SIG-M5 (cell line): ENCODE results near the gene NTN1.
"Not testable (repeated sequence)": the region's sequence is repeated elsewhere in the genome, so short reads cannot be mapped to it uniquely, and the experiment has no call there.

Experiments
- DNase-seq: peaks from one replicate; lab custom pipeline; 2025; lab: John Stamatoyannopoulos, UW

Gene NTN1

DNA sequence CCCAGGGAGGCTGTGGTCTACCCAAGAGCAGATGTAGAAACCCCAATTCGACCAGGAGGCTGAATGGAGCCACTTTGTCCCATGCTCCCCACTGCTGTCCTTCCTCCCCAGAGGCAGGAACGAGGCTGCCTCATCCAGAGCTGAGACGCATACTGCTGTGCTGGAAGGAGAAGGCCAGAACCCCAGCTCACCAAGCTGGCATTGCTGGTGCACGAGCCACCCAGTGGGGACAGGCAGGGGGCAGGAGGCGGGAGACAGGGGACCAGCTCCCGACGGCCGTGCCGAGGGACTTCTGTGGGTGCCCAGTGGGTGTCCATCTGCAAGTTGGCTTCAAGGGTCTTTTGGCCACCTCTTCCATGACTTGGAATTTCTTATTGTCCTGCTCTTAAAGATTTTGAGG is 66.6 kb downstream of the NTN1 start:
- DNase-seq, result no peak

DNA sequence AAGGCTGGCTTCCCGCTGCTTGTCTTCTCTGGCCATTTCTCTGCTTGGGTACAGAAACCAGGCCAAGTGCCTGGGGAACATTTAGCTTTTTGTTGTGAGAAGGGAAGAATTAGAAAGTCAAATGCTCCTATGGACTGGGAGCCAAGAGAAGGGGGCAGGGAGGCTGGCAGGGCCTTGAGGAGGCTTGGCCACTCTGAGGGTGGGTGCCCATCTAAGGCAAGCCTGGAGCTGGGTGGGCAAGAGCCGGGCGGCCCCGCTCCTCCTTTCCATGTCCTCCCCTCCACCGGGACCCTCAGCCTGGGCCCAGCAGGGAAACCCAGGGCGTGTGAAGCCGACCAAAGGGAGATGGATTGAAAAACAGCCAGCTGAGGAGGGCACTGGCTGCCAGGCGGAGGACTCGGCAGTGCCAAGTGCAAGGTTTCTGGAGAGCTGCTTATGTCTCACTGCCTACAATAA is 69.4 kb downstream of the NTN1 start:
- no peak for DNase-seq

DNA sequence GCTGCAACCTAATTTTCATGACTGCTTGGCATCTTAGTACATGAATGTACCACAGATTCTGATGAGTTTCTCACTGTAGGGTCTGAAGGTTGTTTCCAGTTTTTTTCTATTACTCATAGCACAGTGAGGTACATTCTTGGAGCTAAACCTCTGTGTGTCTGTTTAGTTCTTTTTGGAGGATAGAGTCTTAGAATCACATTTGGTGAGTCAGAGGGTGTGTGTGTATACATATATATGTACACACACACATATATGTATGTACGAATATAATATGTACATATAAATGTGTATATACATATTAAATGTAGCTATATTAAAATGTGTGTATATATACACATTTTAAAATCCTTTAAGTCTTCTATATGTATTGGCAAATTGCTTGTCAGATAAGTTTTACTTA is 72.9 kb downstream of the NTN1 start:
- no peak for DNase-seq

DNA sequence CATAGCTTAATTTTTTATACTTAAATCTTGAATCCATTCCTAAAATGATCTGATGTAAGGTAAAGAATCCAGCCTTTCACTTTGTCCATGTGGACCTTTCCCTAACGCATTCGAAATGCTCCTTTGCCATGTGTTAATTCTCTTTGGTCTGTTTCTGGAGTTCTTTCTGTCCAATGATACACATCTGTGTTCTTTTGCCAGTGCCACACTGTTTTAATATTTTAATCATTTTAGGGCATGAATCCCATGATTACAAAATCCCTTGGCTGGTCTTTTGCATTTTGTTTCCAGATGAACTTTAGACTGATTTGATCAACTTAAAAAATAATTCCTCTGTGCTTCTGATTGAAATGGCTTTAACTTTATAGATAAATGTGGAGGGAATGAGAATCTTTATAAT is 74.1 kb downstream of the NTN1 start:
- no peak for DNase-seq

DNA sequence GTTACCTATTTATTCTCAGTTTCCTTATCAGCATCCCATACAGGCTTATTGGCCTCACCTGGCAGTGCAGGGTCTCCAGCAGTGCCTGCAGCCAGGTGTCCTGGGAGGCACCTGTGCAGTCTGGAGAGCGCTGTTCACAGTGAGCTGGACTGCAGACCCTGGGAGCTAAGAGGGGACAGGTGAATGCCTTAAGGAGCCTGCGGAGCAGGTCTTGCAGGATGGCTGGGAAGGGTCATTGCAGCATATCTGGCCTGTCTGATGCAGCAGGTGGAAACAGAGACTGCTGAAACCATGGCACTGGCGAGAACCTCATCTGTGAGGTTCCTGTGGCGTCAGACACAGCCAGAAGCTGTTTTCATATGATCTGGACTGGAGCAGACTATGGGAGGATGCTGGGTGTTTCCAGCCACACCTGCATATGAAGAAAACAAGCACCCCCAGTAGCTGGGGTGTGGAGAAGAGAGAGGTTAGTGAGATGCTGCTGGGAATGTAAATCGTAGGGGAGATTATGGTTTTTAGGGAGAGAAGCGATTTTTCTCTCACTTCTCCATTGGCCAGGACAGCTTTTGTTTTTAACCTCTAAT is 77.0 kb downstream of the NTN1 start:
- no peak for DNase-seq

DNA sequence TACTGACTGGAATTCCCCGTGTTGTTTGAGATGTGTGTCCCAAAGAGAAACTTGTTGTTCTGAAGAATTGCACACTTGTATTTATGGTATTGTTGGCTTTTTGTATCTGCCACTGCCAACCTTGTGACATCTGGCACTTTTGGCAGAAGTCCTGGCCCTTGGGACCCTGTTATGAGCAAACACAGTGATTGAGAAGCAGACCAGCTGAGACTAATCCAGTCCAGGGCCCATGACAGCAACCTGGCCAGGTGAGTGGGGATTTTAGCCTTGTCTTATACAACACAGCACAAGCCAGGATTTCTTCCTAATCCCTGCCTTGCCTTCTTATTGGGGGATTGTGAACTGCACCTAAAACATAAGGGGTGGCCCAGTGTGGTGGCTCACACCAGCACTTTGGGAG is 80.0 kb downstream of the NTN1 start:
- no peak for DNase-seq

DNA sequence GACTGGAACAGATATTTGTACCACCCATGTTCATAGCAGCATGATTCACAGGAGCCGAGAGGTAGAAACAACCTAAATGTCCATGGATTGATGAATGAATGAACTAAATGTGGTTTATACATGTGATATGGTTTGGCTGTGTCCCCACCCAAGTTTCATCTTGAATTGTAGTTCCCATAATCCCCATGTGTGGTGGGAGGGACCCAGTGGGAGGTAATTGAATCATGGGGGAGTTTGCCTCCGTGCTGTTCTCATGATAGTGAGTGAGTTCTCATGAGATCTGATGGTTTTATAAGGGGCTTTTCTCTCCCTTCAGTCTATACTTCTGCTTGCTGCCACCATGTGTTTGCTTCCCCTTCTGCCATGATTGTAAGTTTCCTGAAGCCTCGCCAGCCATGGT is 81.9 kb downstream of the NTN1 start:
- not testable (repeated sequence) for DNase-seq

DNA sequence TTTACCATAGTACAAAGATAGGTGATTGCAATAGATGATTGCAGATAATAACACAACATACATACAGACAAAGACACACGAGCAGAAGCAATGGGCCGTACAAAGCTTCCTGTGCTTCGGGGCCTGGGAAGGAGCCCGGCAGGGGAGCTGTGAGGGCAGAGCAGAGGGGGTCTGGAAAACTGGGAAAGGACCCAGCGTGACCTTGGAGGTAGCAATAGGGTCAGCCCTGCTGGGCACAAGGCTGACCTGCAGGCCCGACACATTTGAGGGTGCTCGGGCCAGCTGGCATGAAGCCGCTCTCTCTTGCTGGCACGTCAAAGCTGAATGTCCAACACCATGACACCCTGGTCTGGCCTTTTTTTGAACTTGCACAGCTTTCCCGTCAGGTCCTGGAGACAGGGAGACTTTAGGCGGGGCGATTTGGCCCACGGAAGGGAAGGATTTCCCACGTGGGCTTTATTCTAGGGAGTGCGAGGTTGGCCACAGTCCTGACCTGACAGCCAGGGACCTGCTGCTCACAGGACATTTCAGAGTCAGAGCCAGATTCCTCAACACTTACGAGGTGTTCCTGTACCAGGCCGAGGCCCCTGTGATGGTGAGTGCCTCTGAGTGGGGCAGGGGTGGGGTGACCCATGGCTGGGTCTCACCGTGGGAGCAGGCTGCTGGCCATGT is 83.2 kb downstream of the NTN1 start:
- no peak for DNase-seq

DNA sequence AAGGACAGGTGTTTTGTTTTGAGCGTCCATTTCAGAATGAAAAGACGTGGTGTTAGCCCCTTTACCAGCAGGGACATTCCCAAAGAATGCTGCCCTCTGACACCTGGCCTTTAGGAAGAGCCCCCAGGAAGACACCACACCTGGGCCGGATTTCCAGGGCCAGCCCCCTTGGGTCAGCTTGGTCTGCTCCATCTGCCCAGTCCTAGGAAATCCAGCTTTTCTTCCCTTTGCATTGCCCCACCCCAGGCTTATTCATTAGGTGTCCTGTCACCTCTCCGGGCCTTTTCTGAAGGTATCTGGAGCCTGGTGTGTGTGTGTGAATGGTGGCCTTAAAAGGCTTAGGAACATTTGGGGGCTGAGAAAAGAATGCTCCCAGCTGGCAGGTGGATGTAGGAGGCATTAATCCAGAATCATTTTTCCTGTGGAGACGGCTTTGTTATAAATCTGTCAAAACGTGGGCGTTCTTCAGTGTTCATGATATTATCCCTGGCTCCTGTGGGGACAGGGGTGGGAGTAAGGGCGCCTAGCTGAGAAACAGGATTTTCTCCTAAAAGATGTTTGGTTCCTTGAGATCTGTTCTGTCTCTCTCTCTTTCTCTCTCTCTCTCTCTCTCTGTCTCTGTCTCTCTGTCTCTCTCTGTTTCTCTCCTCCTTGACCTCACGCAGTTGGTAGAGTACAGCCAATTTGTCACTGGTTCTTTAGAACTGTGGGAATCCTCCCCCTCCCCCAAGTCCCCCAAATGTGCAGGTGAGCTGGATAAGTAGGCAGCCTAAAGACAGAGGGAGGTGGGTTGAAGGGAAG is 84.0 kb downstream of the NTN1 start:
- no peak for DNase-seq

DNA sequence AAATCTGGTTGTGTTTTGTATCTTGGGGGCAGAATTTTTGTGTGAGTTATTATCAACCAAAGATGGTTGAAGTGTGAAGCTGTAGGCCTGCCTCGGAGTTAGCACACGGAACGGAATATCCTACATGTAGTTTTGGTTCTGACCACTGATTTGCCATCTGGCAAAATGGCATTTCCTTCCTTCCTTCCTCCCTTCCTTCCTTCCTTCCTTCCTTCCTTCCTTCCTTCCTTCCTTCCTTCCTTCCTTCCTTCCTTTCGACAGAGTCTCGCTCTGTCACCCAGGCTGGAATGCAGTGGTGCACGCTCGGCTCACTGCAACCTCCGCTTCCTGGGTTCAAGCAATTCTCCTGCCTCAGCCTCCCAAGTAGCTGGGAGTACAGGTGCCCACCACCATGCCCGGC is 85.0 kb downstream of the NTN1 start:
- DNase-seq, result not testable (repeated sequence)

DNA sequence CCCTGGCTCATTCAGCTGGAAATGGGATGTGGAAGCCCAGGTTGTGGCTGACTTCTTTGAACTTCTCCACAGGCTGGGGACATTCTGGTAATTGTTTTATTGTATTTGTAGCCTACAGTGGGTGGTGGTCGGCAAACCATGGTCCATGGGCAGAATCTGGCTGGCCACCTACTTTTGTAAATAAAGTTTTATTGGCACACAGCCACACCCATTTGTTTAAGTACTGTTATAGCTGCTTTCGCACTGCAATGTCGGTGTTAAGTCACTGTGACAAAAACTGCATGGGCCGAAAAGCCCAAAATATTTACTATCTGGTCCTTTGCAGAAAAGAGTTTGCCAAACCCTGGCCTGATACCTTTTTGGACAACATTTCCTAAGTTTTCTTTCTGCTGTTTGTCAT is 86.2 kb downstream of the NTN1 start:
- no peak for DNase-seq

DNA sequence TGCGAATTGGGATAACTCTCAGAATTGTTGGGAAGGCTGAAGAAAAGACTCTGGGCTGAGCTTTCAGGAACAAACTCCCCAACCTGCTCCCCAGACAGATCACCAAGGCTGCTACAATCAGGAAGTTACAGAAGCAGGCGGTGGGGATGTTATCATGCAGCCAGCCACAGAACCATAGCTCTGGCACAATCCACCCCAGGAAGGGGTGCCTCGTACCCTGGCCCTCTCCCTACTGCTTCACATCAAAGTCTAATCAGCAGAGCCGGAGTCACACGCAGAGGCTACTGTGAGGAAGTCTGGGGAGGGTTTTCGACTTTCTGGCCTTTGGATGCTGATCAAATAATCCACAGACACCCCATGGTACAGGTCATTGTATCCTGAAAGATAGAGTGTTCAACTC is 86.8 kb downstream of the NTN1 start:
- no peak for DNase-seq

DNA sequence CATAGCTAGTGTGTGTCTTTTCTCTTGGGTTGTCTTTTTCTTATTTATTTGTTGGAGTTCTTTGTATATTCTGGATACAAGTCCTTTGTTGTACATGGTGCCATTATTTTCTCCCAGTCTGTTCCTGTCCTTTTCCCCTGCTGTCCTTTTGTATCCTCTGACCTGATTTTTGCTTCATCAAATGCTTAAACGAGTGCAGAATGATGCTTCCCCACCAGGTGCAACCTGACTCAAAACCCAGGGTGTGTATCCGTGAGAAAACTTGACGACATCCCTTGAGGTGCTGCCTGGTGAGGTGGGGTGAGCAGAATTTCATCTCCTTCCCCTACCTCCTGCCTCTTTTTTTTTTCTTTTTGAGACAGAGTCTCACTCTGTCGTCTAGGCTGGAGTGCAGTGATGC is 88.6 kb downstream of the NTN1 start:
- no peak for DNase-seq

DNA sequence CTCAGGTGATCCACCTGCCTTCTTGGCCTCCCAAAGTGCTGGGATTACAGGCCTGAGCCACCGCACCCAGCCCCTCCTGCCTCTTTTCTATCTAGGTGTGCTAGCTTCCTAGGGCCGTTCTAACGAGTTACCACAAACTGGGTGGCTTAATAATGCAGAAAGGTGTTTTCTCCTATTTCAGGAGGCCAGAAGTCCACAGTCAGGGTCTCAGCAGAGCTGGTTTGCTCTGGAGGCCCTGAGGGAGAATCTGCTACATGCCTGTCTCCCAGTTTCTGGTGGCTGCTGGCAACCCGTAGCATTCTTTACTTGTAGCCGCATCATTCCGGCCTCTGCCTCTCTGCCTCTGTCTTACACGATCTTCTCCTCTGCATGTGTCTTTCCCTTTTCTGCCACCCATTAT is 89.2 kb downstream of the NTN1 start:
- DNase-seq, result no peak

DNA sequence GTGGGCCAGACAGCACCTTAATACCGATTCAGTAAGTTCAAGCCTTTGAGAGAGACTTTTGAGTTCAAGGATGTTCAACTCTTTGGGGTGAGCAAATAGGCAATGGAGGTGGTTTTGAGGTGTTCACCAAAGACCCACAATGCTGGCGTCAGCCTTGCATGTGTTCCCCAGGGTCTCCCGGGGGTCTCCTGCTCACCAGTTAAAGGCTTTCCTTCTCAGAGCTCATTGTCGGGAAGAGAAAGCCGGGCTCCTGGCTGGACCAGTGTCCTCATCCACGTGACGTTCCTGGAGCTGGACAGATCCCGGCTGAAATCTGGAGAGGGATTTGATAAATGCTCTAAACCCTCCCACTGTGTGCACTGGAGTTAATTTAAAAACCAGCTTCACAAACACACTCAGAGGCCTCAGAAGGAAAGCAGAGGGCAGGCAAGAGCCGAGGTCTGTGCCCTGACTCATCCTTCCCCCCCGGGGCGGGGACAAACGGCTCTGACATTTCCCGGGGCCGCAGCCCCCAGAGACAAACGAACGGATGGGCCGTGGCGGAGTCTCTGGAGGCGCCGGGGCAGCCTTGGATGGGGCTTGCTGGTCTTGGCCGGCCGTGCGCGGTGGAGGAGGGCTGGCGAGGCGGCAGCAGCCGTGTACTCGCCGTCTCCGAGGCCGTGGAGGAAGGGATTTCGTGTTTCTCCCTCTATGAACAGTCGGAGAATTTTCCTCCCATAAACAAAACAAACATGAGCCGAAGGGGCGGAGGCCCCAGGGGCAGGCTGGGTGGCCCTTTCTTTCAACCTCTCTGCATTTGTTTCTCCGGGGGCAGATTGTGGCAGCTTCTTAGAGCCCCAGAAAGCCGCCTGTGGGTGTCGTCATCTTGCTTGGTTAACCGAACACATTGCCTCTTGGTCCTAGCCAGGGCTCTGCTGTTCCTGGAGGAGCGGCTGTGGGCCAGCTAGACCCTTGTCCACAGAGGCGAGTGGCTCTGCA is 94.2 kb downstream of the NTN1 start:
- no peak for DNase-seq

DNA sequence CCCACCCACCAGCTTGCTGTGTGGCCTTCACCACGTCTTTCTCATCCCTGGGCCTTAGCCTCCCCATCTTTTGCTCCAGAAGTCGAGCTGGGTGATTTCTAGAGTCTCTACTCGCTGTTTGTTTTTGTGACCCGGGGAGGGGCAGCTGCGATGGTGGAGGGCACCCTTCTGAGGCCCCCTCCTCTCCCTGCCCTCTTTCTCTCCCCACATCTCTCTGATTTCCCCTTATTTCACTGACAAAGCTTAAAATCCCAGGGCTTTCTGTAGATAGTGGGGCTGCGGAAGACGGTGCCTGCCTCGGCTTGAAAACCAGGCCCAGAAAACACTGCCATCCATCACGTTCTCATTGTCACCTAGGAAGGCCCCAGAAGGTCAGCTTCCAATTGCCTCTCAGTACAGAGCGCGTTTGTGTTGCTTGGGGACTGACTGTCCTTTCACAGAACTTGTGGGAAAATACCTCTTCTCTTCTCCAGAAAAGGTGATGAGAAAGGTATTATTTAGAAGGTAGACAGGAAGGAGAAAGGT is 95.1 kb downstream of the NTN1 start:
- no peak for DNase-seq

DNA sequence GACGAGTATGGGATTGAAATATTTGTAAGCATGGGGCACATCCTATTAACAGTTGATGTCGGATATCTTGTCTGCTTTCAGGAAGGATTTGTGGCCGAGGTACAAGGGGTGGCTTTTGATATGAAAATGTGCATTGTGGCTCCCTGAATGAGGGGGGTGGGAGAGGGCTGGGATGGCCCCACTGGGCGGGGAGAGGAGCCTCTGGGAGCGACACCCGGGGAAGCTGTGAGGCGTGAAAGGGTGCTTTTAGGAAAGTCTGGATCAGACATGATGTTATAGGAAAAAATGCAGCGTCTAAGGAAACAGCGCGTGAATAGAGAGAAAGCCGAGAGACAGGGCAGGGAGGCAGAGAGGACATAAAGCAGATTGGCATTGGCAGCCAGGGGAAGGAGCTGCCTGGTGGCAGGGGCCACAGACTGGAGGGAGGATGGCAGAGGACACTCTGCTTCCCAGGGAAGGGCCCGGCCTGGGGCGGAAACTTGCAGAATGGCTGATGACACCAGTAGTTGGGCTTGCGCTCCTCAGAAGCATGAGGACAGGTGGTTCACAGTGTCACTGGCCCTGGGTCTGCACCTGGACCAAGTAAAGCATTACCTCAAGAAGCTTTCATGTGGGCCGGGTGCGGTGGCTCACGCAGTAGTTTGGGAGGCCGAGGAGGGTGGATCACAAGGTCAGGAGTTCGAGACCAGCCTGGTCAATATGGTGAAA is 95.7 kb downstream of the NTN1 start:
- DNase-seq, result no peak

DNA sequence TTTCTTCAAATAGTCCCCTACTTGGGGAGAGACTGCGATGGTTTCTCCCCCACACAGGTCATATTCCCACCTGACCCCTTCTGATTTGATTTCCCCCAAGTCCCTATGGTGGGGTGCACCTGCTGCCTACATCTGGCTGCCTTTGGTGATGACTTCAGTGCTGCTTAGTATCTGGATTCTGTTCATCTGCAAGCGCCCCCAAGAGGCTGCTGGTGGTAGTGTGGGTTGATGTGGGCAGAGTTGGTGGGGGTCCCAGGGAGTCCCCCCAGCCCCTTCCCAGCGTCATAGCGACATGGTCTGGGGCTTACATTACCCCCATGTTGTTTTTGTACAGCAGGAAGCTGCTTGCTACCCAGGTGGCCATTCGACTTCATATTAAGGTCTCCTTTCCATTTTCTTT is 99.2 kb downstream of the NTN1 start:
- DNase-seq, result no peak

DNA sequence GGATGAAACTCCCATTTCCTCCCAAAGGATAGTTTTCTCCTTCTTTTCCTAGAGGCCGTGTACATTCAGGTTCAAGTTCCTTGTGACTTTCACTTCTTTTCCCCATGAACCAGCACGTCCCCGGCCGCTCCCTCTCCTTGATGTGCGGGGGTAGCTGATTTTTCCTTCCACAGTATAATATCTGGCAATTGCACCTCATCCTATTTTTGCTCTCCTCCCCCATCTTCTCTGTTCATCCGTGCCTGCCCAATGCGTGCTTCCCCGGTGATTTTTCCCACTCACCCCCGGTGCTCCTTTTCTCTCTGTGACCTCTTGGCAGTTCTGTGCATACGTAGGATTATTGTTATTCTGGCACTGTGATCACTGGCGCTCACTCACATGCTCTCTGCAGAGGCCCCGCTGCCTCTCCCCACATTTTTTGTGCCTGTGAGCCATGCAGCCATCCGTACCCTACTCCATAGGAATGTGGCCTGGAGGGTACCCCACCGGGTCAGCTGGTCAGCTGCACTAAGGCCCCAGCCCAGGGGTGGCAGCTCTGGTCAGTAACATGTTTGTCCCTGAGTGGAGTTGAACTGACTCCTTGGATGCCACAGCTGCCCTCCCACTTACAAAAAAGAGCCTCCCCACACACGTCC is 100.0 kb downstream of the NTN1 start:
- no peak for DNase-seq

DNA sequence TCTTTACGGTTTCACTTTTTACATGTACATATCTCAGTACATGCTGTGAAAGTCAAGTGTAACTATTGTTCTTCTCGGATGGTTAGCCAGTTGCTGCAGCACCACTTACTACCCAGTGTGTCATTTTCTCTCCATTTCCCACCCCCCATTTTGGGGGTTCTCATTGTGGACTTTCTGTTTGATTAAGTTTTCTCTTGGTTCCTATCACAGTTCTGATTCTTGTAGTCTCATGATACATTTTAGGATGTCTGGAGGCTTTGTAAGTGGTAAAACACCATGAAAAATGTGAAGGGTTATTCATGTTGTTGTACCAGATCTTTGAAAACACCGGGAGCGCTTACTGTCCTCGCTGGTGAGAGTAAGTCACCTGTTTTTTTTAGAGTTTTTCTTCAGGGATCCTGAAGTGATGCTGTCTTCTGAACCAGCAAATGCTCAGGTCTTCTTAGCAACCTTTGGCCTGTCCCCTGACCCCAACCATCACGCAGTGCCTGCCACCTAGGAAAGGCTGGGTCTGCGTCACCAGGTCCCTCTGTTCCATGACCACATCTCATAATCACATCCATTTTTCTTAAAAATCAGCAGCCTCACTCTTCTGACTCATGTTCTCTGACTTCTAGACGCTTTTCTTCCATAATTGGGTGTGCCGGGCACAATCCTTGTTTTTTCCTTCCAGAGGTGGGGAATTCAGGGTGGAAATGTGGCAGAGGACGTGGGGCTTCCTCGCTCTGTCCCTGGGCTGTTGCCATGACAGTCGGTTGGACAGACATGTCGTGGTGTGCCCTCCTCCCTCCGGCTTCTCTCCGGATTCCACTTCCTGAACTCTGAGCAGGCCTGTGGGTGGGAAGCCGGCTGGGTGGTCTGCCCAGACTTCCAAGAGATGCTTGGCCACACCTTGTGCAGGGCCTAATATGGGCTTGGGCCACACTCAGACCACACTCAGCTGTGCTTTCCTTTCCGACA is 102.6 kb downstream of the NTN1 start:
- no peak for DNase-seq
